CD4-positive, alpha-beta T cell (primary cell): ENCODE data around the gene CCSER1. TPM values are rescaled to one million over a fixed set of nuclear protein-coding genes. Genes with fewer than 3 reads are reported as not detected.

Experiments
- ATAC-seq: fragments of 200-7000 bp; cut with Tn5 transposase; one replicate; pipeline ENCODE4 v1.10.0; 2022; ENCODE audit warnings: mild to moderate bottlenecking; ENCODE audit not compliant: poor library complexity
- CTCF ChIA-PET: fragments of 350-600 bp; sonication (Branson Sonifier 250); formaldehyde crosslinking; loops from one replicate; lab custom pipeline; 2021; ENCODE audit warnings: antibody characterized with exemption, inconsistent platforms; lab: Charles Lee
- POLR2A ChIA-PET: fragments of 350-600 bp; sonication (Branson Sonifier 250); formaldehyde crosslinking; loops from one replicate; lab custom pipeline; 2021; ENCODE audit warnings: antibody characterized with exemption, inconsistent platforms; lab: Charles Lee
- DNase-seq, 14 experiments: peaks; one replicate each; pipeline ENCODE4 v3.0.0-alpha.2; 2013 to 2020; ENCODE audit warnings: mixed read lengths in 2 of 14
- H3K27ac ChIP-seq, 2 donors: one replicate each; pipeline versions ENCODE4 v1.5.1 to v1.7.0; 2013; ENCODE audit warnings: low read length in 2 of 2, low read depth in 1 of 2, mild to moderate bottlenecking in 1 of 2
- H3K27me3 ChIP-seq, 2 experiments: 1 replicate in 1 of 2; 2 replicates in 1 of 2; pipeline versions ENCODE4 v1.6.1 to v1.7.0; 2013; ENCODE audit warnings: low read length in 2 of 2, control low read depth in 1 of 2, mild to moderate bottlenecking in 1 of 2, moderate library complexity in 1 of 2; ENCODE audit not compliant: insufficient read depth in 2 of 2, control insufficient read depth in 1 of 2
- H3K36me3 ChIP-seq: one replicate; pipeline ENCODE4 v1.6.1; 2013; ENCODE audit warnings: low read length, control low read depth; ENCODE audit not compliant: insufficient read depth
- H3K4me1 ChIP-seq: one replicate; pipeline ENCODE4 v1.6.1; 2013; ENCODE audit warnings: low read length, control low read depth; ENCODE audit not compliant: insufficient read depth
- H3K4me3 ChIP-seq: one replicate; pipeline ENCODE4 v1.5.1; 2013; ENCODE audit warnings: mild to moderate bottlenecking, low read length, moderate library complexity
- H3K9me3 ChIP-seq, 2 experiments: 1 replicate in 1 of 2; 2 replicates in 1 of 2; pipeline versions ENCODE4 v1.6.1 to v1.7.0; 2013; ENCODE audit warnings: low read length in 2 of 2, mild to moderate bottlenecking in 2 of 2, control low read depth in 1 of 2, moderate library complexity in 1 of 2; ENCODE audit not compliant: control insufficient read depth in 1 of 2, insufficient read depth in 1 of 2
- H3K27ac Mint-ChIP-seq: one replicate; pipeline ENCODE4 v1.8.0; 2020; ENCODE audit warnings: mixed read lengths
- H3K27me3 Mint-ChIP-seq: one replicate; pipeline ENCODE4 v1.8.0; 2021; ENCODE audit warnings: mixed read lengths
- H3K36me3 Mint-ChIP-seq: one replicate; pipeline ENCODE4 v1.8.0; 2021; ENCODE audit warnings: low read depth, mixed read lengths
- H3K4me1 Mint-ChIP-seq: one replicate; pipeline ENCODE4 v1.8.0; 2021; ENCODE audit warnings: low read depth, mixed read lengths
- H3K4me3 Mint-ChIP-seq: one replicate; pipeline ENCODE4 v1.8.0; 2020; ENCODE audit warnings: mild to moderate bottlenecking, mixed read lengths
- H3K9me3 Mint-ChIP-seq: one replicate; pipeline ENCODE4 v1.8.0; 2020; ENCODE audit warnings: mixed read lengths
- intact Hi-C, 2 experiments: fragments of 100-400 bp; cut with DNase I in 1 of 2; cut with micrococcal nuclease in 1 of 2; formaldehyde crosslinking; loops; one replicate each; pipeline versions ENCODE4 v1.15.1 to v1.9.0; 2023 to 2025; cut with DNase I, micrococcal nuclease
- total RNA-seq, 174 experiments: library from RNA in 2 of 174; stranded (reverse) in 2 of 174; gene quantifications; one replicate each; pipeline ENCODE4 v1.2.3 and lab custom pipeline; 2021 to 2026
- TF ChIP-seq, protein P1 (sequence below): fragments of 200-600 bp; IDR thresholded peaks from one replicate; pipeline ENCODE4 v1.8.0; 2022; ENCODE audit warnings: antibody characterized with exemption, mild to moderate bottlenecking

The CCSER1 gene
- total RNA-seq, 2 experiments from 2014 or later, result 0.36 to 0.71 TPM

DNA sequence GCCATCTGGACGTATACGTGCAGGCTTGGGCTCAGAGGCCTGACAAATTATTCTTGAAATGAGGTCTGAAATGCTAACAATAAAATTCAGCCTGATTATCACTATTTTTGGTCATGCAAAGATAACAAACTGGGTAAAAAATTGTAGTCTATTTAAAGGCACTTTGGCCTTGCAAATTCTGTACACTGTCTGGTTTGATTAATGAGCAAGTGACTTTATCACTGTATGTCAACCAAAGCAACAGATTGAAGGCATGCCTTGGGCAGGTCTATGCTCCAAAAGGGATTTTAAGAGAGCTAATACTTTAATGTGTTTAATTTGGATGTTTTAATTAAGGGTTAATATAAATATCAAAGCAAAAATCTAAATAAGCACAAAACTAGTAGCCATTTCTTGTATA lies 1141.7 kb downstream of the CCSER1 start:
- Mint-ChIP-seq H3K9me3 (peaks cover 7% of the 10 kb centered on the region), H3K36me3 (no peaks in the 10 kb centered on the region), H3K4me1 (no peaks in the 10 kb centered on the region), H3K4me3 (no peak overlapping the region), H3K27me3 (no peaks in the 10 kb centered on the region), H3K27ac (no peak overlapping the region)
- DNase-seq (no peak), ATAC-seq (no peak)
- intact Hi-C loops, result no loop called here
- TF ChIP-seq, protein P1, sequence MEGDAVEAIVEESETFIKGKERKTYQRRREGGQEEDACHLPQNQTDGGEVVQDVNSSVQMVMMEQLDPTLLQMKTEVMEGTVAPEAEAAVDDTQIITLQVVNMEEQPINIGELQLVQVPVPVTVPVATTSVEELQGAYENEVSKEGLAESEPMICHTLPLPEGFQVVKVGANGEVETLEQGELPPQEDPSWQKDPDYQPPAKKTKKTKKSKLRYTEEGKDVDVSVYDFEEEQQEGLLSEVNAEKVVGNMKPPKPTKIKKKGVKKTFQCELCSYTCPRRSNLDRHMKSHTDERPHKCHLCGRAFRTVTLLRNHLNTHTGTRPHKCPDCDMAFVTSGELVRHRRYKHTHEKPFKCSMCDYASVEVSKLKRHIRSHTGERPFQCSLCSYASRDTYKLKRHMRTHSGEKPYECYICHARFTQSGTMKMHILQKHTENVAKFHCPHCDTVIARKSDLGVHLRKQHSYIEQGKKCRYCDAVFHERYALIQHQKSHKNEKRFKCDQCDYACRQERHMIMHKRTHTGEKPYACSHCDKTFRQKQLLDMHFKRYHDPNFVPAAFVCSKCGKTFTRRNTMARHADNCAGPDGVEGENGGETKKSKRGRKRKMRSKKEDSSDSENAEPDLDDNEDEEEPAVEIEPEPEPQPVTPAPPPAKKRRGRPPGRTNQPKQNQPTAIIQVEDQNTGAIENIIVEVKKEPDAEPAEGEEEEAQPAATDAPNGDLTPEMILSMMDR, result no peak
- ChIA-PET CTCF (no interaction called here), POLR2A (no interaction called here)
- no peak overlapping the region for H3K27ac ChIP-seq
- peaks cover 0 to 6% of the 10 kb centered on the region in 2 experiments for H3K9me3 ChIP-seq
- no peaks in the 10 kb centered on the region for H3K27me3 ChIP-seq
- H3K36me3 ChIP-seq, result no peaks in the 10 kb centered on the region
- no peaks in the 10 kb centered on the region for H3K4me1 ChIP-seq
- H3K4me3 ChIP-seq, result no peak overlapping the region

DNA sequence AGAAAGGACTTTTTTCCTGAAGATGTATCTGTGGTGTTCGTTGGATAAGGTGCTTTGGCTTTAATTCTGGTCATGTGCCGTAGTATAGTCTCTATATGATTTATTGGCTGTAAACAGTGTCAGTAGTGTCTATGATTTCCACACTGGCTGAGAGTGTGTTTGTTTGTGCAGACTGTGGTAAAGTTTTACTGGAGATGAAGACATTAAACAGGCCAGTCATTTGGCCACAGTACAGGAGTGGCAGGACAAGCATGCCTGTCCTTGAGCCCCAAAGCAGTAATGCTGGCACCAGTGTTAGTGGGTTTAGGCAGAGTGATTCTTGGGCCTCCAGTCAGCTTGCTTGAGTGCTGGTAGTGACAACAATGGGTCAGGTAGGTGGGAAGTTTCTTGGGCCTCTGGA lies 1152.7 kb downstream of the CCSER1 start:
- no peak for DNase-seq
- ATAC-seq, result no peak
- Histone ChIP-seq H3K27me3 (no peaks in the 10 kb centered on the region), H3K4me3 (no peak overlapping the region), H3K4me1 (no peaks in the 10 kb centered on the region), H3K27ac (no peak overlapping the region), H3K36me3 (no peaks in the 10 kb centered on the region), H3K9me3 (peaks cover 4 to 5% of the 10 kb centered on the region in 2 experiments)
- no peaks in the 10 kb centered on the region for H3K27me3 Mint-ChIP-seq
- intact Hi-C loops, result no loop called here
- no peaks in the 10 kb centered on the region for H3K4me1 Mint-ChIP-seq
- CTCF ChIA-PET, result no interaction called here
- no peak overlapping the region for H3K27ac Mint-ChIP-seq
- no peak overlapping the region for H3K4me3 Mint-ChIP-seq
- POLR2A ChIA-PET, result no interaction called here
- H3K9me3 Mint-ChIP-seq, result peaks cover 19% of the 10 kb centered on the region
- no peaks in the 10 kb centered on the region for H3K36me3 Mint-ChIP-seq
- TF ChIP-seq, protein P1, result no peak

DNA sequence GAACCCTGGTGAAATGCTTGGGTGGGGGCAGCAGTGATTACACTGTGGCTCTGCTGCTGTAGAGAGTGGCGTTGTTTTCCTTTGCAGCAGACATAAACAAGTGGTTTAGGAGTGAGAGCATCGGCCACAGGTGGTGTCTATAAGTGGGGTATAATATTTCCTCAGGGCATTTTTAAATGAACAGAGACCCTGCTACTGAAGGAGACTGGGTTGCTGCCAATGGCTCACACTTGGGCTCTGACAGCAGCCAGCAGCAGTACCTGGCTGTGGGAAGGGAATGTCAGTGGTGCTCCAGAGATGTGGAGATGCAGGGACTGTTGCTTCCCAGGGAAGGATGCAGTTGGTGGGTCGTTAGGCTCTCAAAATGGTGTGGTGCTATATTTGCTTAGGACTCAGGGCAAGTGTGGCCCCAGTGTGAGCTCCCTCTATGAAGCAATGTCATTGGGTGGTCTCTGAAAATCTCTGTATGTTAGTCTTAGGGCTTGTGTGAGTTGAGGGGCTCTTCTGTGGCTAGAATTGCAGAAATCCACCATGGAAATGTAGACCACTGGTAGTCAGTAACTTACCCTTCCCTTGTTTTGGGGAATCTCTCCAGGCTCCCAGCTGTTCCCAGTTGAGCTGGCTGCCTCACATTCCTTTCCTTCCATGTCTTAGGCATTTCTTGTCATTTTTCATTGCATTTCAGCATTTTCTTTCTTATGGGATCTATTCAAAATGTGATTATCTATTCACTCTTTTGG lies 1153.5 kb downstream of the CCSER1 start:
- H3K27ac ChIP-seq, result no peak overlapping the region
- H3K9me3 ChIP-seq, result peaks cover 4 to 5% of the 10 kb centered on the region in 2 experiments
- no peaks in the 10 kb centered on the region for H3K27me3 ChIP-seq
- no peaks in the 10 kb centered on the region for H3K36me3 Mint-ChIP-seq
- no peaks in the 10 kb centered on the region for H3K36me3 ChIP-seq
- no peak overlapping the region for H3K4me3 ChIP-seq
- TF ChIP-seq, protein P1, result no peak
- H3K9me3 Mint-ChIP-seq, result peaks cover 13% of the 10 kb centered on the region
- CTCF ChIA-PET, result no interaction called here
- DNase-seq, result no peak
- H3K4me3 Mint-ChIP-seq, result no peak overlapping the region
- no peak for ATAC-seq
- no peaks in the 10 kb centered on the region for H3K4me1 ChIP-seq
- POLR2A ChIA-PET, result no interaction called here
- intact Hi-C loops, result no loop called here
- H3K27me3 Mint-ChIP-seq, result no peaks in the 10 kb centered on the region
- no peak overlapping the region for H3K27ac Mint-ChIP-seq
- no peaks in the 10 kb centered on the region for H3K4me1 Mint-ChIP-seq
